ENCODE data around the gene PTPRN2.
"Not testable (repeated sequence)": the region's sequence is repeated elsewhere in the genome, so short reads cannot be mapped to it uniquely, and the experiment has no call there.

PTPRN2 gene

GRCh38 chr7:157745721-157746709 is 841.6 kb downstream of the PTPRN2 start:
- no peak for DNase-seq

GRCh38 chr7:157744786-157745601 is 842.6 kb downstream of the PTPRN2 start:
- no peak for DNase-seq

GRCh38 chr7:157743781-157744525 is 843.7 kb downstream of the PTPRN2 start:
- DNase-seq = no peak

- DNase-seq = no peak
Observed at GRCh38 chr7:157740251-157740798, 847.3 kb downstream of the PTPRN2 start.

- DNase-seq = no peak
Observed at GRCh38 chr7:157739650-157740049, 848.0 kb downstream of the PTPRN2 start.

- no peak for DNase-seq
Observed at GRCh38 chr7:157739031-157739430, 848.6 kb downstream of the PTPRN2 start.

GRCh38 chr7:157738066-157738460 is 849.6 kb downstream of the PTPRN2 start:
- DNase-seq = no peak

- no peak for DNase-seq
Observed at GRCh38 chr7:157737151-157738065, 850.2 kb downstream of the PTPRN2 start.

- no peak for DNase-seq
Observed at GRCh38 chr7:157736341-157736740, 851.3 kb downstream of the PTPRN2 start.

GRCh38 chr7:157735826-157736225 is 851.8 kb downstream of the PTPRN2 start:
- no peak for DNase-seq

- DNase-seq = no peak
Observed at GRCh38 chr7:157734676-157735640, 852.7 kb downstream of the PTPRN2 start.

GRCh38 chr7:157733760-157734395 is 853.7 kb downstream of the PTPRN2 start:
- DNase-seq = not testable (repeated sequence)

- DNase-seq = no peak
Observed at GRCh38 chr7:157731126-157731525, 856.5 kb downstream of the PTPRN2 start.

- DNase-seq = no peak
Observed at GRCh38 chr7:157730614-157731013, 857.0 kb downstream of the PTPRN2 start.

GRCh38 chr7:157729566-157729965 is 858.1 kb downstream of the PTPRN2 start:
- no peak for DNase-seq

- DNase-seq = no peak
Observed at GRCh38 chr7:157727964-157728615, 859.5 kb downstream of the PTPRN2 start.

GRCh38 chr7:157726764-157727163 is 860.9 kb downstream of the PTPRN2 start:
- DNase-seq = no peak

- DNase-seq = not testable (repeated sequence)
Observed at GRCh38 chr7:157725312-157725711, 862.3 kb downstream of the PTPRN2 start.

- DNase-seq = no peak
Observed at GRCh38 chr7:157723205-157723604, 864.4 kb downstream of the PTPRN2 start.
